GM06990 (cell line): ENCODE results near the gene LLGL1.

Experiments
- DNase-seq: peaks from one replicate; pipeline ENCODE4 v3.0.0-alpha.2; 2011; ENCODE audit not compliant: insufficient read length; ENCODE audit errors: extremely low read depth
- H3K27me3 ChIP-seq: replicated peaks from 2 replicates; pipeline ENCODE4 v1.6.0; 2011; ENCODE audit warnings: low read length; ENCODE audit not compliant: control insufficient read depth, insufficient read depth
- H3K36me3 ChIP-seq: 2 replicates; pipeline ENCODE4 v1.5.1; 2011; ENCODE audit warnings: low read length; ENCODE audit not compliant: control insufficient read depth, insufficient read depth
- H3K4me3 ChIP-seq: replicated peaks from 2 replicates; pipeline ENCODE4 v1.5.1; 2011; ENCODE audit warnings: low read depth, mild to moderate bottlenecking, control low read depth, low read length
- CTCF ChIP-seq: IDR thresholded peaks from 2 replicates; pipeline ENCODE4 v1.5.1; 2011; ENCODE audit warnings: low read length, control low read depth, mild to moderate bottlenecking, inconsistent platforms; ENCODE audit not compliant: insufficient read depth, poor library complexity, severe bottlenecking

Gene LLGL1

GRCh38 chr17:18181358-18181757, 44.1 kb upstream of the LLGL1 start:
- Histone ChIP-seq H3K27me3 (no peaks in the 10 kb centered on the region), H3K36me3 (no peaks in the 10 kb centered on the region), H3K4me3 (no peak overlapping the region)
- DNase-seq, result no peak
- TF ChIP-seq CTCF, result no peak

- H3K4me3 ChIP-seq, result peak overlapping the region; percentile 63
- H3K27me3 ChIP-seq, result no peaks in the 10 kb centered on the region
- no peak for TF ChIP-seq CTCF
- no peak for DNase-seq
- no peaks in the 10 kb centered on the region; the same call in 1 of the 2 replicates for H3K36me3 ChIP-seq
These were observed 43.1 kb upstream of the LLGL1 start for GRCh38 chr17:18182110-18182977.

GRCh38 chr17:18182978-18183333, 42.5 kb upstream of the LLGL1 start:
- Histone ChIP-seq H3K36me3 (no peaks in the 10 kb centered on the region; the same call in 1 of the 2 replicates), H3K27me3 (no peaks in the 10 kb centered on the region), H3K4me3 (peak overlapping the region; percentile 63)
- DNase-seq, result peak; percentile 91
- no peak for TF ChIP-seq CTCF

- no peaks in the 10 kb centered on the region for H3K27me3 ChIP-seq
- peak within 1 kb of the TSS; percentile 74 for H3K4me3 ChIP-seq
- peak; percentile 98 for DNase-seq
- peak; percentile 56 for TF ChIP-seq CTCF
- H3K36me3 ChIP-seq, result no peaks in the 10 kb centered on the region; the same call in none of the 2 replicates
These were observed 41.9 kb upstream of the LLGL1 start, which contains the start of gene ALKBH5 for GRCh38 chr17:18183334-18184142. ALKBH5 (plus strand) TSS chr17:18183828; CDS start chr17:18184244, 416 bp downstream.

GRCh38 chr17:18184143-18185031, 41.0 kb upstream of the LLGL1 start:
- Histone ChIP-seq H3K4me3 (peak overlapping the region; percentile 74), H3K36me3 (no peaks in the 10 kb centered on the region; the same call in none of the 2 replicates), H3K27me3 (no peaks in the 10 kb centered on the region)
- peak; percentile 15 for TF ChIP-seq CTCF
- peak; percentile 64 for DNase-seq
